ENCODE measurements around the gene INTS4.
"Not testable (repeated sequence)": the region's sequence is repeated elsewhere in the genome, so short reads cannot be mapped to it uniquely, and the experiment has no call there.

Gene INTS4

DNA sequence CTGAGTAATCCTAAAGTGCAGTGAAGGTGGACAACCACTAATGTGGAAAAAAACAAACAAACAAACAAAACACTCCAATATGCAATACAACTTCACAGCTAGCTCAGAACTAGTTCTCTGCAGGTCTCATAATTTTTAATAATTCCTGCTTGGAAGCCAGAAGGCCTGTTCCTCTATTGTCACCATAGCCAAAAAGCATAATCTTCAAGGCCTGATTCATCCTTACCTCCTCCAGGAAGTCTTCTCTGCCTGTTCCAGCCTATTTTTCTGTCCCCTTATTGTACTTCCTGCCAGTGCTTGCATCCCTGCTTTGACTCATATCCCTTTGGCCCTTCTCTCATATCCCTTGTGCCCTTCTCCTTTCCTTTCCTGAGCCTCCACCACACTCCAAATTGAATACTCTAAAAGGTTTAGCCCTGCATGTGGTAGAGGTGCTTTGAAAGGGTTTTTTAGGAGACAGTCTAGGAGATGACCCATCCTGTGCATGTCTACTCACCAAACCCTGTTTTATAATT, 104.3 kb downstream of the INTS4 start:
- Mint-ChIP-seq H3K27ac (peak overlapping the region; percentile 29), H3K36me3 (ENCODE audit: low read depth) (peaks cover 83% of the 10 kb centered on the region)
- DNase-seq; H3K9me3 Mint-ChIP-seq; H3K27me3 Mint-ChIP-seq (ENCODE audit: low read depth, poor library complexity); H3K4me1 Mint-ChIP-seq; H3K4me3 Mint-ChIP-seq: not testable (repeated sequence)

DNA sequence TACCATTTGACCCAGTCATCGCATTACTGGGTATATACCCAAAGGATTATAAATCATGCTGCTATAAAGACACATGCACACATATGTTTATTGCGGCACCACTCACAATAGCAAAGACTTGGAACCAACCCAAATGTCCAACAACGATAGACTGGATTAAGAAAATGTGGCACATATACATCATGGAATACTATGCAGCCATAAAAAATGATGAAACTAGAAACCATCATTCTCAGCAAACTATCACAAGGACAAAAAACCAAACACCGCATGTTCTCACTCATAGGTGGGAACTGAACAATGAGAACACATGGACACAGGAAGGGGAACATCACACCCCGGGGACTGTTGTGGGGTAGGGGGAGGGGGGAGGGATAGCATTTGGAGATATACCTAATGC, 105.4 kb downstream of the INTS4 start:
- H3K9me3 Mint-ChIP-seq; H3K4me3 Mint-ChIP-seq; H3K4me1 Mint-ChIP-seq; H3K27me3 Mint-ChIP-seq (ENCODE audit: low read depth, poor library complexity); H3K27ac Mint-ChIP-seq; DNase-seq: not testable (repeated sequence)
- H3K36me3 Mint-ChIP-seq (ENCODE audit: low read depth): peaks cover 88% of the 10 kb centered on the region

DNA sequence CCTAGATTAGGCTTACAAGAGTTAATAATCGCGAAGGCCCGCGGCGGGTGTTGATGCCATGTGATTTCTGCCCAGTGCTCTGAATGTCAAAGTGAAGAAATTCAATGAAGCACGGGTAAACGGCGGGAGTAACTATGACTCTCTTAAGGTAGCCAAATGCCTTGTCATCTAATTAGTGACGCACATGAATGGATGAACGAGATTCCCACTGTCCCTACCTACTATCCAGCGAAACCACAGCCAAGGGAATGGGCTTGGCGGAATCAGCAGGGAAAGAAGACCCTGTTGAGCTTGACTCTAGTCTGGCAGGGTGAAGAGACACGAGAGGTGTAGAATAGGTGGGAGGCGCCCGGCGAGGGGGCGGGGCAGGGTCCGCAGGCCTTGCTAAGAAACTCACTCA, 108.1 kb downstream of the INTS4 start:
- peaks cover 4% of the 10 kb centered on the region for H3K27me3 Mint-ChIP-seq (ENCODE audit: low read depth, poor library complexity)
- no peak for DNase-seq
- H3K4me3 Mint-ChIP-seq: no peak overlapping the region
- TF ChIP-seq, protein P1, sequence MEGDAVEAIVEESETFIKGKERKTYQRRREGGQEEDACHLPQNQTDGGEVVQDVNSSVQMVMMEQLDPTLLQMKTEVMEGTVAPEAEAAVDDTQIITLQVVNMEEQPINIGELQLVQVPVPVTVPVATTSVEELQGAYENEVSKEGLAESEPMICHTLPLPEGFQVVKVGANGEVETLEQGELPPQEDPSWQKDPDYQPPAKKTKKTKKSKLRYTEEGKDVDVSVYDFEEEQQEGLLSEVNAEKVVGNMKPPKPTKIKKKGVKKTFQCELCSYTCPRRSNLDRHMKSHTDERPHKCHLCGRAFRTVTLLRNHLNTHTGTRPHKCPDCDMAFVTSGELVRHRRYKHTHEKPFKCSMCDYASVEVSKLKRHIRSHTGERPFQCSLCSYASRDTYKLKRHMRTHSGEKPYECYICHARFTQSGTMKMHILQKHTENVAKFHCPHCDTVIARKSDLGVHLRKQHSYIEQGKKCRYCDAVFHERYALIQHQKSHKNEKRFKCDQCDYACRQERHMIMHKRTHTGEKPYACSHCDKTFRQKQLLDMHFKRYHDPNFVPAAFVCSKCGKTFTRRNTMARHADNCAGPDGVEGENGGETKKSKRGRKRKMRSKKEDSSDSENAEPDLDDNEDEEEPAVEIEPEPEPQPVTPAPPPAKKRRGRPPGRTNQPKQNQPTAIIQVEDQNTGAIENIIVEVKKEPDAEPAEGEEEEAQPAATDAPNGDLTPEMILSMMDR (IDR thresholded peaks at IDR 0.05): no peak
- peaks cover 82% of the 10 kb centered on the region for H3K36me3 Mint-ChIP-seq (ENCODE audit: low read depth)
- no peak overlapping the region for H3K27ac Mint-ChIP-seq
- peaks cover 8% of the 10 kb centered on the region for H3K9me3 Mint-ChIP-seq
- peaks cover 11% of the 10 kb centered on the region for H3K4me1 Mint-ChIP-seq

DNA sequence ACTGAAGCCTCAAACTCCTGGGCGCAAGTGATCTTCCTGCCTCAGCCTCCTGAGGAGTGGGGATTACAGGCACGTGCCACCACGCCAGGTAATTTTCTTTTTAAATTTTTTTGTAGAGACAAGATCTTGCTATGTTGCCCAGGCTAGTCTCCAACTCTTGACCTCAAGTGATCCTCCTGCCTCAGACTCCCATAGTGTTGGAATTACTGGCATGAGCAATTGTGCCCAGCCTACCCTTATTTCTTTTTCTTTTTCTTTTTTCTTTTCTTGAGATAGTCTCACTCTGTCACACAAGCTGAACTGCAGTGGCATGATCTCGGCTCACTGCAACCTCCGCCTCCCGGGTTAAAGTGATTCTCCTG, 109.7 kb downstream of the INTS4 start:
- no peak for DNase-seq
- Mint-ChIP-seq H3K4me3 (no peak overlapping the region), H3K36me3 (ENCODE audit: low read depth) (peaks cover 66% of the 10 kb centered on the region), H3K4me1 (peaks cover 11% of the 10 kb centered on the region), H3K27me3 (ENCODE audit: low read depth, poor library complexity) (peaks cover 4% of the 10 kb centered on the region), H3K9me3 (peaks cover 8% of the 10 kb centered on the region), H3K27ac (no peak overlapping the region)
- TF ChIP-seq, protein P1 (IDR thresholded peaks at IDR 0.05): no peak

DNA sequence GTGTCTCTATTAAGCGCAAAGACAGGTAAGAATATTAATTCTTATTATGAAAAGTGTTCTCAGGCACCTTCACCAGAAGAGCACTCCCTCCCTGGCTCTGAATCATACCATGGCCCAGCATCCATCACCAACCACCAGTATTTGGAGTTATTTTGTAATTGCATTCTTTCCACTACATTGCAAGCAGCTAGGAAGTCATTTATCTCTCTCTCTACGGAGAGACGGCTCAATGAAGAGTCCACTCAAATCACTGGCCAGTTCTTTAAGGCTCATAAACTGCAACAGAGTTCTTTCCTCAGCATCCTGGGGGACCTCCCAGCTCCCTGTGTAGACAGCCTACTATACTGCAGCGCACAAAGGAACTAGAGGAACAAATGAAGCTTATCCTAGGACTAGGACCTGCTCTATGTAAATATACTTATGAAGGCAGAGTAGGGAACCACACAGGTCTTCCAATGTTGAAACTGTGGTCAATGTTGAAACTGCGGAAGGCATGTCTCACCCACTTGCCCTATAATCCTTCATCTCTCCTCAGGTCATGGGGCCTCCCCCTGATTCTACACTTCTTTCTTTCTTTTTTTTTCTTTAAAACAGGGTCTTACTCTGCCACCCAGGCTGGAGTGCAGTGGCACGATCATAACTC, 110.2 kb downstream of the INTS4 start:
- no peak overlapping the region for H3K4me3 Mint-ChIP-seq
- no peak for DNase-seq

DNA sequence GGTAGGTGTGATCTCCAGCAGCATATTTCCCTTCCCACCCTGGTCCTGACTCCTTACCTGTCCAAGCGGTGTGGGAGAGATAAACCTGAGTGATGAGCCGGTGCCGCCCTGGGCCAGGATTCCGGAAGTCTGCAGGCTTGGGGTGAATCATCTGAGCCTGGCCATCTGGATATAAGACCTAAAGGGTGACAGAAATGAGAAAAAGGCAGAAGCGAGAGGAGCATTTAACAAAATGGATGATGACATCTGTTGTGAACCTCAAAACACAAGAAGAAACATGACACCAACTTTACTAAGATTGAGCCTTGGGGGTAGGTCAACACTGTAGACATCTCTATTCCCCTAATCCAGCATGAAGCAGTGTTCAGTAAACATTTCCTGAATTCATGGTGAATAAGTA, 110.7 kb downstream of the INTS4 start:
- TF ChIP-seq, protein P1 (IDR thresholded peaks at IDR 0.05): no peak
- peak overlapping the region; percentile 34 for H3K27ac Mint-ChIP-seq
- peaks cover 58% of the 10 kb centered on the region for H3K36me3 Mint-ChIP-seq (ENCODE audit: low read depth)
- peaks cover 11% of the 10 kb centered on the region for H3K4me1 Mint-ChIP-seq
- DNase-seq: no peak
- peaks cover 6% of the 10 kb centered on the region for H3K9me3 Mint-ChIP-seq
- peaks cover 4% of the 10 kb centered on the region for H3K27me3 Mint-ChIP-seq (ENCODE audit: low read depth, poor library complexity)
- H3K4me3 Mint-ChIP-seq: no peak overlapping the region

More for the DNA sequence above, 110.2 kb downstream of the INTS4 start:
- Mint-ChIP-seq H3K27ac (peak overlapping the region; percentile 34), H3K4me1 (peaks cover 11% of the 10 kb centered on the region), H3K9me3 (peaks cover 8% of the 10 kb centered on the region), H3K27me3 (ENCODE audit: low read depth, poor library complexity) (peaks cover 4% of the 10 kb centered on the region), H3K36me3 (ENCODE audit: low read depth) (peaks cover 62% of the 10 kb centered on the region)
- TF ChIP-seq, protein P1 (IDR thresholded peaks at IDR 0.05): no peak

DNA sequence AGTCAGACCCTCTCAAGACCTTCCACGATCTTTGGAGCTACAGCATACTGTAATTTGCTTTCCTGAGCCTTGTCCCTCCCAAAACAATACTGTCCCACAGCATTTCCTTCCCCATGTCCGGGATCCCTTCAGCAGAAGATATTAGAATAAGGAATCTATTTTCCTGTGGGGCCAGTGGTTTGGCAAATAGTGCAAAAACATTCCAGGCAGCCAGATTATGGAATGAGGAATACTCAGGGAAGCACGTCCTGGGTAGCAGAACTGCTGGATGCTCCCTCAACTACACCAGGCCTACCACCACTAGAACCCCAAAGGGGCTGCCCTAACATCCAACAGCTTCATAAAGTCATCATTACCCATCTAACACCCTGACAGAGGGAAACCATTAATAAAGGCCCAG, 112.1 kb downstream of the INTS4 start:
- TF ChIP-seq, protein P1 (IDR thresholded peaks at IDR 0.05): no peak

More for the DNA sequence above, 112.1 kb downstream of the INTS4 start:
- DNase-seq: no peak
- Mint-ChIP-seq H3K27ac (no peak overlapping the region), H3K4me3 (no peak overlapping the region), H3K27me3 (ENCODE audit: low read depth, poor library complexity) (peaks cover 4% of the 10 kb centered on the region), H3K36me3 (ENCODE audit: low read depth) (peaks cover 45% of the 10 kb centered on the region), H3K9me3 (no peaks in the 10 kb centered on the region), H3K4me1 (peaks cover 11% of the 10 kb centered on the region)

Data from nephron progenitor cell (in vitro differentiated cells).